Measurements from ENCODE around the gene ANKRD60. TPM values are rescaled to one million over a fixed set of nuclear protein-coding genes. Genes with fewer than 3 reads are reported as not detected.

Gene ANKRD60
- total RNA-seq, 1 experiment from 2014 or later = not detected

DNA sequence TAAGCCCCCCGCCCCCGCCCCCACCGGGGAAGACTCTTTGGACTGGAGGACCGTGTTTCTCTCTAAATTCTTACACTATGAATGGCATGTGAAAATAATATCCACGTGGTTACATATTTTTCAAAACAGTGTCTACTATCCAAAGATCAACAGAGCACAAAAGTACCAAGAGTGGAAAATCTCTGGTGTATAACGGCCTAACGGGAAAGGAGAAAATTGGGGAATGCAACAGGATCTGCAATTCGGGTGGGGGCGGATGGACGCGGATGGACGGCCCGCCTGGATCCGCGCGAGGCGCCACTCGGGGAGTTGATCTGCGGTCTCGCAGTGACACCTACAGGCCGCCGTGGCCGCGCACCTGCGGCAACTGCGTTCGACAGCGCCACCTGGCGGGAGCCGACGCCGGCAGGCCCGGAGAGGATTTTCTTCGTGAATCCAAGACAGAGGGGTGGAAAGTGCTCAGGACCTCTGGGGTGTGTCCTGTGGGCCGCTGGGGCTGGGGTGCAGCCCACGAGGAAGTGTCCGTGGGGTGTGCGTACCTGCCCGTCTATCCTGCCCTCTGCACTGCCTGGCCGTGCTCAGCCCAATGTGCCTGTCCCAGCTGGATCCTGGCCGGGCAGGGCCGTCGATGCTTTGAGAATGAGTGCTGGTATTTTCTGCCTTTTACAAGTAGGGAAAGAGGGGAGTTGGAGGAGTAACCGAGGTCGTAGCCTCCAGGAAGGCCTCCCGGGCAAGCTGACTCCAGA lies 18.6 kb downstream of the ANKRD60 start:
- Mint-ChIP-seq H3K9me3 (no peaks in the 10 kb centered on the region; the same call in 1 of the 2 replicates), H3K27me3 (ENCODE audit: low read depth) (peaks cover 2% of the 10 kb centered on the region; the same call in 1 of the 2 replicates), H3K4me1 (peaks cover 4% of the 10 kb centered on the region), H3K27ac (no peak overlapping the region), H3K4me3 (peak overlapping the region; percentile 49), H3K36me3 (no peaks in the 10 kb centered on the region)
- ChIA-PET CTCF (interaction anchor here (0.7 to 3.4 kb wide), 18 partner anchors 10 to 799 kb away, joined by 3 to 14 read pairs (median 3); partner anchors contain the start of gene VAPB), POLR2A (no interaction called here)
- ATAC-seq (peak; percentile 70), DNase-seq (ENCODE audit: low spot score) (peak; percentile 91)
- TF ChIP-seq, protein P1, sequence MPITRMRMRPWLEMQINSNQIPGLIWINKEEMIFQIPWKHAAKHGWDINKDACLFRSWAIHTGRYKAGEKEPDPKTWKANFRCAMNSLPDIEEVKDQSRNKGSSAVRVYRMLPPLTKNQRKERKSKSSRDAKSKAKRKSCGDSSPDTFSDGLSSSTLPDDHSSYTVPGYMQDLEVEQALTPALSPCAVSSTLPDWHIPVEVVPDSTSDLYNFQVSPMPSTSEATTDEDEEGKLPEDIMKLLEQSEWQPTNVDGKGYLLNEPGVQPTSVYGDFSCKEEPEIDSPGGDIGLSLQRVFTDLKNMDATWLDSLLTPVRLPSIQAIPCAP (CRISPR knock-in tag; IDR thresholded peaks at IDR 0.05) = no peak
- TF ChIP-seq OVOL2 (CRISPR knock-in tag; IDR thresholded peaks at IDR 0.05; ENCODE audit: borderline replicate concordance) (no peak), FOXK1 (CRISPR knock-in tag; IDR thresholded peaks at IDR 0.05) (0 out of 2 replicates have a peak, but pooled peaks have one; percentile 19), ZNF232 (CRISPR knock-in tag; IDR thresholded peaks at IDR 0.05) (no peak), FOXP1 (CRISPR knock-in tag; IDR thresholded peaks at IDR 0.05; ENCODE audit: borderline replicate concordance) (peak; percentile 69; the same call in 1 of the 2 replicates), SOX15 (CRISPR knock-in tag; IDR thresholded peaks at IDR 0.05) (no peak), ZNF219 (CRISPR knock-in tag; IDR thresholded peaks at IDR 0.05; ENCODE audit: borderline replicate concordance) (no peak), ZNF138 (CRISPR knock-in tag; conservative IDR thresholded peaks at IDR 0.05) (no peak), ZNF671 (CRISPR knock-in tag; IDR thresholded peaks at IDR 0.05) (no peak), ETV6 (CRISPR knock-in tag; IDR thresholded peaks at IDR 0.05) (no peak), ELF4 (CRISPR knock-in tag; IDR thresholded peaks at IDR 0.05; ENCODE audit: low read depth) (no peak), TEAD4 (CRISPR knock-in tag; IDR thresholded peaks at IDR 0.05) (no peak)
- TF ChIP-seq, protein P2, sequence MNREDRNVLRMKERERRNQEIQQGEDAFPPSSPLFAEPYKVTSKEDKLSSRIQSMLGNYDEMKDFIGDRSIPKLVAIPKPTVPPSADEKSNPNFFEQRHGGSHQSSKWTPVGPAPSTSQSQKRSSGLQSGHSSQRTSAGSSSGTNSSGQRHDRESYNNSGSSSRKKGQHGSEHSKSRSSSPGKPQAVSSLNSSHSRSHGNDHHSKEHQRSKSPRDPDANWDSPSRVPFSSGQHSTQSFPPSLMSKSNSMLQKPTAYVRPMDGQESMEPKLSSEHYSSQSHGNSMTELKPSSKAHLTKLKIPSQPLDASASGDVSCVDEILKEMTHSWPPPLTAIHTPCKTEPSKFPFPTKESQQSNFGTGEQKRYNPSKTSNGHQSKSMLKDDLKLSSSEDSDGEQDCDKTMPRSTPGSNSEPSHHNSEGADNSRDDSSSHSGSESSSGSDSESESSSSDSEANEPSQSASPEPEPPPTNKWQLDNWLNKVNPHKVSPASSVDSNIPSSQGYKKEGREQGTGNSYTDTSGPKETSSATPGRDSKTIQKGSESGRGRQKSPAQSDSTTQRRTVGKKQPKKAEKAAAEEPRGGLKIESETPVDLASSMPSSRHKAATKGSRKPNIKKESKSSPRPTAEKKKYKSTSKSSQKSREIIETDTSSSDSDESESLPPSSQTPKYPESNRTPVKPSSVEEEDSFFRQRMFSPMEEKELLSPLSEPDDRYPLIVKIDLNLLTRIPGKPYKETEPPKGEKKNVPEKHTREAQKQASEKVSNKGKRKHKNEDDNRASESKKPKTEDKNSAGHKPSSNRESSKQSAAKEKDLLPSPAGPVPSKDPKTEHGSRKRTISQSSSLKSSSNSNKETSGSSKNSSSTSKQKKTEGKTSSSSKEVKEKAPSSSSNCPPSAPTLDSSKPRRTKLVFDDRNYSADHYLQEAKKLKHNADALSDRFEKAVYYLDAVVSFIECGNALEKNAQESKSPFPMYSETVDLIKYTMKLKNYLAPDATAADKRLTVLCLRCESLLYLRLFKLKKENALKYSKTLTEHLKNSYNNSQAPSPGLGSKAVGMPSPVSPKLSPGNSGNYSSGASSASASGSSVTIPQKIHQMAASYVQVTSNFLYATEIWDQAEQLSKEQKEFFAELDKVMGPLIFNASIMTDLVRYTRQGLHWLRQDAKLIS (CRISPR knock-in tag; IDR thresholded peaks at IDR 0.05; ENCODE audit: borderline replicate concordance) = no peak
- TF ChIP-seq, protein P3, sequence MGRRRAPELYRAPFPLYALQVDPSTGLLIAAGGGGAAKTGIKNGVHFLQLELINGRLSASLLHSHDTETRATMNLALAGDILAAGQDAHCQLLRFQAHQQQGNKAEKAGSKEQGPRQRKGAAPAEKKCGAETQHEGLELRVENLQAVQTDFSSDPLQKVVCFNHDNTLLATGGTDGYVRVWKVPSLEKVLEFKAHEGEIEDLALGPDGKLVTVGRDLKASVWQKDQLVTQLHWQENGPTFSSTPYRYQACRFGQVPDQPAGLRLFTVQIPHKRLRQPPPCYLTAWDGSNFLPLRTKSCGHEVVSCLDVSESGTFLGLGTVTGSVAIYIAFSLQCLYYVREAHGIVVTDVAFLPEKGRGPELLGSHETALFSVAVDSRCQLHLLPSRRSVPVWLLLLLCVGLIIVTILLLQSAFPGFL (CRISPR knock-in tag; IDR thresholded peaks at IDR 0.05; ENCODE audit: borderline replicate concordance) = no peak
- TF ChIP-seq, protein P4, sequence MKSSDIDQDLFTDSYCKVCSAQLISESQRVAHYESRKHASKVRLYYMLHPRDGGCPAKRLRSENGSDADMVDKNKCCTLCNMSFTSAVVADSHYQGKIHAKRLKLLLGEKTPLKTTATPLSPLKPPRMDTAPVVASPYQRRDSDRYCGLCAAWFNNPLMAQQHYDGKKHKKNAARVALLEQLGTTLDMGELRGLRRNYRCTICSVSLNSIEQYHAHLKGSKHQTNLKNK (CRISPR knock-in tag; IDR thresholded peaks at IDR 0.05) = no peak
- TF ChIP-seq, protein P5, sequence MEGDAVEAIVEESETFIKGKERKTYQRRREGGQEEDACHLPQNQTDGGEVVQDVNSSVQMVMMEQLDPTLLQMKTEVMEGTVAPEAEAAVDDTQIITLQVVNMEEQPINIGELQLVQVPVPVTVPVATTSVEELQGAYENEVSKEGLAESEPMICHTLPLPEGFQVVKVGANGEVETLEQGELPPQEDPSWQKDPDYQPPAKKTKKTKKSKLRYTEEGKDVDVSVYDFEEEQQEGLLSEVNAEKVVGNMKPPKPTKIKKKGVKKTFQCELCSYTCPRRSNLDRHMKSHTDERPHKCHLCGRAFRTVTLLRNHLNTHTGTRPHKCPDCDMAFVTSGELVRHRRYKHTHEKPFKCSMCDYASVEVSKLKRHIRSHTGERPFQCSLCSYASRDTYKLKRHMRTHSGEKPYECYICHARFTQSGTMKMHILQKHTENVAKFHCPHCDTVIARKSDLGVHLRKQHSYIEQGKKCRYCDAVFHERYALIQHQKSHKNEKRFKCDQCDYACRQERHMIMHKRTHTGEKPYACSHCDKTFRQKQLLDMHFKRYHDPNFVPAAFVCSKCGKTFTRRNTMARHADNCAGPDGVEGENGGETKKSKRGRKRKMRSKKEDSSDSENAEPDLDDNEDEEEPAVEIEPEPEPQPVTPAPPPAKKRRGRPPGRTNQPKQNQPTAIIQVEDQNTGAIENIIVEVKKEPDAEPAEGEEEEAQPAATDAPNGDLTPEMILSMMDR (IDR thresholded peaks at IDR 0.05) = peak; percentile 100
- TF ChIP-seq, protein P6, sequence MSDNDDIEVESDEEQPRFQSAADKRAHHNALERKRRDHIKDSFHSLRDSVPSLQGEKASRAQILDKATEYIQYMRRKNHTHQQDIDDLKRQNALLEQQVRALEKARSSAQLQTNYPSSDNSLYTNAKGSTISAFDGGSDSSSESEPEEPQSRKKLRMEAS (CRISPR knock-in tag; IDR thresholded peaks at IDR 0.05) = no peak
- TF ChIP-seq, protein P7, sequence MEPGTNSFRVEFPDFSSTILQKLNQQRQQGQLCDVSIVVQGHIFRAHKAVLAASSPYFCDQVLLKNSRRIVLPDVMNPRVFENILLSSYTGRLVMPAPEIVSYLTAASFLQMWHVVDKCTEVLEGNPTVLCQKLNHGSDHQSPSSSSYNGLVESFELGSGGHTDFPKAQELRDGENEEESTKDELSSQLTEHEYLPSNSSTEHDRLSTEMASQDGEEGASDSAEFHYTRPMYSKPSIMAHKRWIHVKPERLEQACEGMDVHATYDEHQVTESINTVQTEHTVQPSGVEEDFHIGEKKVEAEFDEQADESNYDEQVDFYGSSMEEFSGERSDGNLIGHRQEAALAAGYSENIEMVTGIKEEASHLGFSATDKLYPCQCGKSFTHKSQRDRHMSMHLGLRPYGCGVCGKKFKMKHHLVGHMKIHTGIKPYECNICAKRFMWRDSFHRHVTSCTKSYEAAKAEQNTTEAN (CRISPR knock-in tag; IDR thresholded peaks at IDR 0.05) = no peak; the same call in 1 of the 2 replicates
- TF ChIP-seq, protein P8, sequence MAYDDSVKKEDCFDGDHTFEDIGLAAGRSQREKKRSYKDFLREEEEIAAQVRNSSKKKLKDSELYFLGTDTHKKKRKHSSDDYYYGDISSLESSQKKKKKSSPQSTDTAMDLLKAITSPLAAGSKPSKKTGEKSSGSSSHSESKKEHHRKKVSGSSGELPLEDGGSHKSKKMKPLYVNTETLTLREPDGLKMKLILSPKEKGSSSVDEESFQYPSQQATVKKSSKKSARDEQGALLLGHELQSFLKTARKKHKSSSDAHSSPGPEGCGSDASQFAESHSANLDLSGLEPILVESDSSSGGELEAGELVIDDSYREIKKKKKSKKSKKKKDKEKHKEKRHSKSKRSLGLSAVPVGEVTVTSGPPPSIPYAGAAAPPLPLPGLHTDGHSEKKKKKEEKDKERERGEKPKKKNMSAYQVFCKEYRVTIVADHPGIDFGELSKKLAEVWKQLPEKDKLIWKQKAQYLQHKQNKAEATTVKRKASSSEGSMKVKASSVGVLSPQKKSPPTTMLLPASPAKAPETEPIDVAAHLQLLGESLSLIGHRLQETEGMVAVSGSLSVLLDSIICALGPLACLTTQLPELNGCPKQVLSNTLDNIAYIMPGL (CRISPR knock-in tag; IDR thresholded peaks at IDR 0.05) = peak; percentile 96
- TF ChIP-seq, protein P9, sequence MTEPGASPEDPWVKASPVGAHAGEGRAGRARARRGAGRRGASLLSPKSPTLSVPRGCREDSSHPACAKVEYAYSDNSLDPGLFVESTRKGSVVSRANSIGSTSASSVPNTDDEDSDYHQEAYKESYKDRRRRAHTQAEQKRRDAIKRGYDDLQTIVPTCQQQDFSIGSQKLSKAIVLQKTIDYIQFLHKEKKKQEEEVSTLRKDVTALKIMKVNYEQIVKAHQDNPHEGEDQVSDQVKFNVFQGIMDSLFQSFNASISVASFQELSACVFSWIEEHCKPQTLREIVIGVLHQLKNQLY (CRISPR knock-in tag; IDR thresholded peaks at IDR 0.05) = no peak
- TF ChIP-seq, protein P10, sequence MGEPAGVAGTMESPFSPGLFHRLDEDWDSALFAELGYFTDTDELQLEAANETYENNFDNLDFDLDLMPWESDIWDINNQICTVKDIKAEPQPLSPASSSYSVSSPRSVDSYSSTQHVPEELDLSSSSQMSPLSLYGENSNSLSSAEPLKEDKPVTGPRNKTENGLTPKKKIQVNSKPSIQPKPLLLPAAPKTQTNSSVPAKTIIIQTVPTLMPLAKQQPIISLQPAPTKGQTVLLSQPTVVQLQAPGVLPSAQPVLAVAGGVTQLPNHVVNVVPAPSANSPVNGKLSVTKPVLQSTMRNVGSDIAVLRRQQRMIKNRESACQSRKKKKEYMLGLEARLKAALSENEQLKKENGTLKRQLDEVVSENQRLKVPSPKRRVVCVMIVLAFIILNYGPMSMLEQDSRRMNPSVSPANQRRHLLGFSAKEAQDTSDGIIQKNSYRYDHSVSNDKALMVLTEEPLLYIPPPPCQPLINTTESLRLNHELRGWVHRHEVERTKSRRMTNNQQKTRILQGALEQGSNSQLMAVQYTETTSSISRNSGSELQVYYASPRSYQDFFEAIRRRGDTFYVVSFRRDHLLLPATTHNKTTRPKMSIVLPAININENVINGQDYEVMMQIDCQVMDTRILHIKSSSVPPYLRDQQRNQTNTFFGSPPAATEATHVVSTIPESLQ (CRISPR knock-in tag; IDR thresholded peaks at IDR 0.05) = no peak

All from WTC11 (cell line).